GM21526 (cell line): ENCODE measurements around the gene SLF2.

Experiments used
- ATAC-seq: cut with Tn5 transposase; IDR thresholded peaks from one replicate; pipeline ENCODE4 v1.9.1; 2021; ENCODE audit warnings: moderate library complexity; ENCODE audit not compliant: unreplicated experiment, low FRiP score

SLF2 gene

DNA sequence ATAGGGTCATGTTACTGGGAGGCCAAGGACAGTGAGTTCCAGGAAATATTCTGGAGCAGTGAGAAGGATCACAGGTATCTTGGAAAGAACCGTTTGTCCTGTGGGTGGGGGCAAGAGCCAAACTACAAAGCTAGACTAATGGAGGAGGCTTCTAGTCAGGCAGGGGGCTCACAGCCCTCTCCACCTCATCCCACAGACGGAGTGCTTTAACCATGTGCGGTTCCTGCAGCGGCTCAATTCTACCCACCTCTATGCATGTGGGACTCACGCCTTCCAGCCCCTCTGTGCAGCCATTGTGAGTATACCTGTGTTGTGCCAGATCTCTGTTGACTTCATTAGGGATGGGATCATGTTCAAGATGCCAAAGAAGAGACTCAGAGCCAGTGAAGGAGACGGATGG, 64.7 kb downstream of the SLF2 start:
- no peak for ATAC-seq

DNA sequence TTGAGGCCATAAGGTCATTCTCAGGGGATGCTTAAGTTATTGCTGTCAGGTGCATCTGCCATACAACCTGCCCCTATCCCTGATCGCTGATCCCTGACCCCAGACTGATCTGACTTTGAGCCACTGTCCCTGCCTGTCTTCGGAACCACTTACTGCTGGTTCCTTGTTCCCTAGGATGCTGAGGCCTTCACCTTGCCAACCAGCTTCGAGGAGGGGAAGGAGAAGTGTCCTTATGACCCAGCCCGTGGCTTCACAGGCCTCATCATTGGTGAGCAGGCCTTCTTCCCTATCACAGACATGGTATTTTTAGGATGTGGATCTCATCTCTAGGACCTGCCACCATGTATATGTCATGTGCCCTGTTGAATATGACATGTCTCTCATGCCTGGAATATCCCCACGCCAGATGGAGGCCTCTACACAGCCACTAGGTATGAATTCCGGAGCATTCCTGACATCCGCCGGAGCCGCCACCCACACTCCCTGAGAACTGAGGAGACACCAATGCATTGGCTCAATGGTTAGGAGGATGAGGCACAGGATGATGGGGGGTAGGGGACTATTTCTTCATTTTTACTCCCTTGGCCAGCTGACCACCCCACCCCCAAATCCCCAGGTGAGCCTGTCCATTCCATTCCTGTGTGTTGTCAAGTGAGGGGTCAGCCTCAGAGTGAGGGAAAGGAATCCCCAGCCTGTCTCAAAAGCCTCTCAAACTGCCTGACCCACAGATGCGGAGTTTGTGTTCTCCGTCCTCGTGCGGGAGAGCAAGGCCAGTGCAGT, 65.5 kb downstream of the SLF2 start:
- no peak for ATAC-seq

DNA sequence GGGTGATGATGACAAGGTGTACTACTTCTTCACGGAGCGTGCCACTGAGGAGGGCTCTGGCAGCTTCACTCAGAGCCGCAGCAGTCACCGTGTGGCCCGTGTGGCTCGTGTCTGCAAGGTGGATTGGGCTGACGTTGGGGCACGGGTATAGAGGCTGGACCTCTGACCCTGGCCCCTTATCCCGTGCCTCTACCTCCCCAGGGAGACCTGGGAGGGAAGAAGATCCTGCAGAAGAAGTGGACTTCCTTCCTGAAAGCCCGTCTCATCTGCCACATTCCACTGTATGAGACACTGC, 66.1 kb downstream of the SLF2 start:
- no peak for ATAC-seq

DNA sequence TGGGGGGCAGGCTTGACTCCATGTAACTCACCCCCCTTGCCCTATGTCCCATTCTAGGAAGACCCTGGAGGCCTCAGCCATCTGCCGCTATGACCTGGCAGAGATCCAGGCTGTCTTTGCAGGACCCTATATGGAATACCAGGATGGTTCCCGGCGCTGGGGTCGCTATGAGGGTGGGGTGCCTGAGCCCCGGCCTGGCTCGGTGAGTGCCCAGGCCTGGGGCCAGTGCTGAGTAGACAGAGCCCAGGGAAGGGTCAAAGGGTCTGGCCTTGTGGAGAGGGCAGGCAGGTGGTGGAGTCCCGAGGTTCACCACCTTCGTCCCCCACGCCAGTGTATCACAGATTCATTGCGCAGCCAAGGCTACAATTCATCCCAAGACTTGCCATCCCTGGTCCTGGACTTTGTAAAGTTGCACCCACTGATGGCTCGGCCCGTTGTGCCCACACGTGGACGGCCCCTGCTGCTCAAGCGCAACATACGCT, 67.1 kb downstream of the SLF2 start:
- no peak for ATAC-seq

DNA sequence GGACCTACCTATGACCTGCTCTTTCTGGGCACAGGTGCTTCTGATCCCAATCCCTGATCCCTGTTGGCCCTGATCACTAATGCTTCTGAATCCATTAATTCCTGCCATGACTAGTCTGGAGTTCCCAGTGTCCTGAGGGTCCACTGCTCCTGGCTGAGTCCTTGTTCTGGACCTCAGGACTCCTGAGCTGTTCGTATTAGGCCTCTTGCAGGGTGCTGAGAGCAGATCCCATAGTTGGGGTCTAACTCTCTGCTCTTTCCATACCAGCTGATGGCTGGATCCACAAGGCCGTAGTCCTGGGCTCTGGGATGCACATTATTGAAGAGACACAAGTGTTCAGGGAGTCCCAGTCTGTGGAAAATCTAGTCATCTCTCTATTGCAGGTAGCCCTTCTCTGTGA, 67.5 kb downstream of the SLF2 start:
- no peak for ATAC-seq

DNA sequence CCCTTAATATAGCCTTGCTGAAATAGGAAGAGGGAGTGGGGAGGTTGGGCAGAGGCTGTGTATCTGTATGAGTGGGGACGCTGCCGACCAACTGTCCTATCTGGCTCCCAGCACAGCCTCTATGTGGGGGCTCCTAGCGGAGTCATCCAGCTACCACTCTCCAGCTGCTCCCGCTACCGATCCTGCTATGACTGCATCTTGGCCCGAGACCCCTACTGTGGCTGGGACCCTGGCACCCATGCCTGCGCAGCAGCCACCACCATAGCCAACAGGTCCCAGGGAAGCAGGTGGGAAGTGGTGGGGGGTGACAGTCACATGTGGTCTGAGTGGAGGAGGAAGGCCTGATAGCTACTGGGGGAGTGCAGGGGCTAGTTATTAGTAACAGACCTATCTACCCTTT, 67.9 kb downstream of the SLF2 start:
- ATAC-seq, result no peak

DNA sequence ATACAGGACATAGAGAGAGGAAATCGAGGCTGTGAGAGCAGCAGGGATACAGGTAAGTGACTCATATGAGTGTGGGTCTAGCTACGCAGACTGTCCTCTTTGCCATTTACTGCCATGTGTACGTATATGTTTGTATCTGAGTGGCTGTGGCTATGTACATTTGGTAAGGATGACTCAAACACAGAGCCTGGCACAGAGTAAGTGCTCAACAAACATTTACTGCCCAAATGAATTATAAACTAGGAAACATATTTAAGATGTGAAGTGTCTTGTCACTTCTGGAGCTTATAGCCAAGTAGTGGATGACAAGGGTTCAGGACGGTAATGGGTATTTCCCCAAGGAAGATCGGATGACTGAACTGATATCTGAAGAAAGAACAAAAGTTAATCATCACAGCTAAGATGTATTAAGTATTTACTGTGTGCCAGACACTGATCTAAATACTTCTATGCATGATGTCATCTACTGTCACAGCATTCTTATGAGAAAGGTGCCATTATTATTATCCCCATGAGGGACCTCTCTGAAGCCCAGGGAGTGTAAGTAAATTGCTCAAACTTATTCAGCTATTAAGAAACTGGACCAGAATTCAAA, 68.5 kb downstream of the SLF2 start:
- no peak for ATAC-seq

DNA sequence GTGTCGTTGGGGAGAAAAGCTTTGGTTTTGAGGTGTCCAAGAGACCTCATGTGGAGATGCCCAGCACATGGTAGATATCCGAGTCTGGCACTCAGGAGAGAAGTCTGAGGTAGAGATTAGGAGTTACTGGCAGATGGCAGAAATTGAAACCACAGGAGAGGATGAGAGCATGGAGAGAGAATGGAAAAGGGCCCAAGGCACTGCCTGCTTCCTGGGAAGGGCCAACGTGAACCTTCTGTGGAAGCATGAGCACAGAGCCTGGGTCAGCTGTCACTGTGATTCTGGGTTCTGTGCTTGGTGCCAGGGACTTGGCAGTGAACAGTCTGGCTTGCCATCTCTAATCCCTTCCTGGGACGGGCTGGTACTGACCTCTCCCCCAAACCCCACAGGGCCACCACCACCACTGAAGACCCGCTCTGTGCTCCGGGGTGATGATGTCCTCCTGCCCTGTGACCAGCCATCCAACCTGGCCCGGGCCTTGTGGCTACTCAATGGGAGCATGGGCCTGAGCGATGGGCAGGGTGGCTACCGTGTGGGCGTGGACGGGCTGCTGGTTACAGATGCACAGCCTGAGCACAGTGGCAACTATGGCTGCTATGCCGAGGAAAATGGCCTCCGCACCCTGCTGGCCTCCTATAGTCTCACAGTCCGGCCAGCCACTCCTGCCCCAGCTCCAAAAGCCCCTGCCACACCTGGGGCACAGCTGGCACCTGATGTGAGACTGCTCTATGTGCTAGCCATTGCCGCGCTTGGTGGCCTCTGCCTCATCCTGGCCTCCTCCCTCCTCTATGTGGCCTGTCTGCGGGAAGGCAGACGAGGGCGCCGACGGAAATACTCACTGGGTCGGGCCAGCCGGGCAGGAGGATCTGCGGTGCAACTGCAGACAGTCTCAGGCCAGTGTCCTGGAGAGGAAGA, 70.4 kb downstream of the SLF2 start:
- ATAC-seq, result no peak

DNA sequence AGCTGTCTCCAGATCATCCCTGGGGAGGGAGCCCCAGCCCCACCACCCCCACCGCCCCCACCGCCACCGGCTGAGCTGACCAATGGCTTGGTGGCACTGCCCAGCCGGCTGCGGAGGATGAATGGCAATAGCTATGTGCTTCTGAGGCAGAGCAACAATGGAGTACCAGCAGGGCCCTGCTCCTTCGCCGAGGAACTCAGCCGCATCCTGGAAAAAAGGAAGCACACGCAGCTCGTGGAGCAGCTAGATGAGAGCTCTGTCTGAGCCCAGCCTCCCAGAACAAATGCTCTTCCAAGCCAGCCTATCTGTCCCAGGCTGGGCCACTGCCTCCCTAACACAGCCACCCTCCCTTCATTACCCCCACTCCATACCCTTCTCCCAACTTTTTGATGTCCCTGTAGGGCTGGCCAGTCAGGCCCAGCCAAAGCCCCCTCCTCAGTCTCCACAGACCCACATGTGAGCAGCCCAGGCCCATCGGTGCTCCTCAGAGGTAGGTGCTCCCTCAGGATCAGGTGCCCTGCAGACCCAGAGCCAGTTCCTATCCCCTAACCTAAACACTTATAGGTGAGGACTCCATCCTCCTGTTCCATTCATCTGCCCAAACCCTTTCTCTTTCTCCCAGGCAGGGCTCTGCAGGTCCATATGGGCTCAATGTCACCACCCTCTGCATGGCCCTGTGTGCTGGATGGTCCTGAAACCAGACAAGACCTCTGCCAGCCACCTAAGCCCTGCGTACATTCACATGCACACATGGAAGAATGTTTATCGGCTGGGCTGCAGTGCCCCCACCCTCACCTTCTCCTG, 71.3 kb downstream of the SLF2 start:
- ATAC-seq, result no peak

DNA sequence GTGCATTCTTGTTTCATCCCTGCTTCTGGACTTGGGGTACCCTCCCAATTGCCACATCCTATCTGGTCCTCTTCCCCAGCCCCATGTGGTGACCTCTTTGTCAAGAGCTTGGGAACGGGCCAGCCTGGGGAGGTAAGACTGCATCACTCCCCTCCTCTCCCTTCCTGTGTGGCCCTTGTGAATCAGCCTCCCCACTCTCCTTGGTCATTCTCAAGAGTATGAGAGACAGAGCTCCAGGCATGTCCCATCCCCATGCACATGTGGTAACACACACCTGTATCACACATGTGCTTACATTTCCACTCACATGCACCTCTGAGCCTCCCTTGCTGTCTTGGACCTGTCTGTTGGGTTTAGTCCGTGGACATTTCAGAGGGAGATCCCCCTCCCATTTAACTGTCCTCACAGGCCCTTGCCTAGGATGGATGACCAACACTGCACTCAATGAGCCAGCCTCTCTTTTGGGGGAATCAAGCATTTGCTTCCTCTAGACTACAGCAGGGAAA, 72.0 kb downstream of the SLF2 start:
- no peak for ATAC-seq

DNA sequence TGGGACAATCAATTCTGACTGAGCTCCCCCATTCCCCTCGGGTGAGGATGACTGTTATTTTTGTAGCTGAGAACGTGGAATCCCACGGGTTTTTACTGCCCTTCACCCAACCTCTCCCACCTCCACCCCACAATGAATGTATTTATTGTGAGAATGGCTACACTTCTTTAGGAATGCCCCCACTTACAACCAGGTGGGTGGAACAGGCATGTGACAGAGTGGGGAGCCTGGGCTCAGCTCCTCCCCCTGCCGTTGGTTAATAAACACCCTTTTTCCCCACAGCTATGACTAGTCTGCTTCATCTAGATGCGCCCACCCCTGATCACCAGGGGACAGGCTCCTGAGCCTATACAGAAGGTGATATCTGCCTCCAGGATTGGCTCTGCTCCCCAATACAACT, 72.6 kb downstream of the SLF2 start:
- ATAC-seq, result no peak

DNA sequence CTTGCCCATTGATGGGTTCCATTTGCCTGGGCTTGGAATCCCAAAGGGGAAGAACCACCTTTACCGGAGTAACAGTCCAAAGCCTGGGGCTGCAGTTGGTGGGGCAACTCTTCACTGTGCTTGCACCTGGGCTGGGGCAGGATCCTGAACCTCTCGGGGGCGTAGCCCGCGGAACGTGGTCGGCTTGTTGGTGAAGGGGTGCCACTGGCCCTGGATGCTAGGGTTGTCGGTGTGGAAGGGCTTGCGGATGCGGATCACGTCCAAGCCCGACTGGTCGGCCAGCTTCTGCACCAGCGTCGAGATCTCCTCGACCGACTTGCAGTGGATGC, 73.8 kb downstream of the SLF2 start:
- no peak for ATAC-seq

DNA sequence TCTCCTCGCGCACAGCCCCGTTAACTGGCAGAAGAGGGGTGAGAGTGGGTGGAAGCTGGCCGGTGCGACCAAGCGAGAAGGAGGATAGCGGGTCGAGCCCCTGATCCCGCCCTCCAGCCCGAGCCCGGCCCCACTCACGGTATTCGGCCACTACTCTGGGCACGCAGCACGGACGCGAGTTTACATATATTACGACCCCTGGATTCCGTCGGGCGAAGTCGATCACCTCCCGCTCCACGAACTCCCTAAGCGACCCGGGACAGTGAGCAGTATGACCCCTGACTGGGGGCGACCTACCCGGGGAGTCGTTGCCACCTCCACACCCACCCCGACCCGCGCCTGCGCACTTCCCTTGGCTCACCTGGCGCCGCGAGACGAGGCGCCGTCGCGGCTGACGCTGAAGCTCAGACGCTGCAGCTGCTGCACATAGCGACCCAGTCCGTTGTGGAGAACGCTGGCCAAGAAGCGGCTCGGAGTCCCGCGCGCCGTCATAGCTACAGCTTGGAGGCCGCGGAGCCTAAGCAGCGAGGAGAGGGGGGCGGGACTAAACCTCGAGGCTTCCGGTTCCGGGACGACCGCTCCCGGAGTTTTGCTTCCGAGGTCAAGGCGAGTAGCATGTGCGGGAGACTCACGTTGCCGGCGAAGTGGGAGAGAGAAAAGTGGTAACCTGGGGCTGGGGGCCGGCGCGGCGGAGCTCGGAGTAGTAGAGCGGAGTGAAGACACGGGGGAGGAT, 74.4 kb downstream of the SLF2 start, which contains the start of the genes MRPL43 and TWNK:
MRPL43 (minus strand) TSS at position 546 of the 733 bp plus-strand sequence; CDS start at position 492, 54 bp downstream.
TWNK (plus strand) TSS at position 592 of the 733 bp plus-strand sequence. CDS start 668 bp downstream, outside the sequence.
- peak; percentile 71 for ATAC-seq

DNA sequence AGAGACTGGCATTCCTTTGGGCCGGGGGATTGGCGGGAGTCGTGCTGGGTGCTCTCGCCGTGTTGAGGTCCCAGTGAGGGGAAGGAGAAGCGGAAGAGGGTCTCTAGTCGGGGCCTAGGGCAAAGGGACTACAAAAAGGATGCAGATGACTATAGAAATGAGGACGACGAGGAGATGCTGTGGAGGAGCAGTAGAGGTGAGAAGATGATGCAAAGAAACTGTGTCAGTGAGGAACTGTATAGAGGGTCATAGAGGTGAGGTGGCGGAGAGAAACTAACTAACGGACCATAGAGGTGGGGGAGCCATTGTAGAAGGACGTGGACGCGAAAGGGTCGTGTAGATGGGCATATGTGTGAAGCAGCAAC, 74.9 kb downstream of the SLF2 start:
- no peak for ATAC-seq

DNA sequence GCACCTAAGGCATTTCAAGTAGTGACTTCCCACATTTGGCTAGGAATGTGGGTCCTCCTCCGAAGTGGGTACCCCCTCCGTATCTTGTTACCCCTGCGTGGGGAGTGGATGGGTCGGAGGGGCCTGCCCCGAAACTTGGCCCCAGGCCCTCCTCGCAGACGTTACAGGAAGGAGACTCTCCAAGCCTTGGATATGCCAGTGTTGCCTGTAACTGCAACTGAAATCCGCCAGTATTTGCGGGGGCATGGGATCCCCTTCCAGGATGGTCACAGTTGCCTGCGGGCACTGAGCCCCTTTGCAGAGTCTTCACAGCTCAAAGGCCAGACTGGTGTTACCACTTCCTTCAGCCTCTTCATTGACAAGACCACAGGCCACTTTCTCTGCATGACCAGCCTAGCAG, 75.4 kb downstream of the SLF2 start:
- ATAC-seq, result no peak

DNA sequence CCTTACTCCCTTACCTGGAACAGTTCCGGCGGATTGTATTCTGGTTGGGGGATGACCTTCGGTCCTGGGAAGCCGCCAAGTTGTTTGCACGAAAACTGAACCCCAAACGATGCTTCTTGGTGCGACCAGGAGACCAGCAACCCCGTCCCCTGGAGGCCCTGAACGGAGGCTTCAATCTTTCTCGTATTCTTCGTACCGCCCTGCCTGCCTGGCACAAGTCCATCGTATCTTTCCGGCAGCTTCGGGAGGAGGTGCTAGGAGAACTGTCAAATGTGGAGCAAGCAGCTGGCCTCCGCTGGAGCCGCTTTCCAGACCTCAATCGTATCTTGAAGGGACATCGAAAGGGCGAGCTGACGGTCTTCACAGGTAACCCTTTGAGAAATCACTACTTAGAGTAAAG, 76.3 kb downstream of the SLF2 start:
- no peak for ATAC-seq

DNA sequence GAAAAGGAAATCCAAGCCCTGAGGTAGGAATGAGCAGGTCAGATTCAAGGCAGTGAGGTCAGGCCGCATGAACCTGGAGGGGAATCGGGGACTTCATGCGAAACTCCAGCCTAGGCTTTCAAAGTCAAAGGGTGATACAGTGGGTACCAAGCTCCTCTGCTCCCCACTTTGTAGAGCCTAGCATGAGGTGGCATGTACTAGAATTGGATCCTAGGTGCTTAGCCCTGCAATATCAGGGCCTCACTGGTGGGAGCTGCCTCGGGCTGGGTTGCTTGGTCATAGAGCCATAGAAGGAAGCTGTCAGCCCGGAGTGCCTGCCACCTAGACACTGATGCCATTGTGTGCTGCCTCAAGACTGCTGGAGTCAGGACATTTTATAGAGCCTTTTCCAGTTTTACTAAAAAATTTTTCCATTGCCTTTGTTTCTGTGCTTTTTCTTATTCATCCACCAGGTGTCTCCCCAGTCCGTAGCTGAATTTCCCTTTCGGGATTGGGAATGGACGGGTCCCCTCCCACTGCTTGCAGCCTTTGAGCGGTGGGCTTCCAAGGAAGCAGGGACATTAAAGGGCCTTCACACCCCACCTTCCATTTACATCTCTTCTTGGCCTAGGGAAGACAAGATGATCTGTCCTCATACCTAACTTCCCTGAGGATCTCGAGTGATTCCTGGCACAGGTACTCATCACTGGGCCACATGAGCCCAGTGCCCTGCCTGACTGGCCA, 81.4 kb downstream of the SLF2 start:
- ATAC-seq, result no peak

DNA sequence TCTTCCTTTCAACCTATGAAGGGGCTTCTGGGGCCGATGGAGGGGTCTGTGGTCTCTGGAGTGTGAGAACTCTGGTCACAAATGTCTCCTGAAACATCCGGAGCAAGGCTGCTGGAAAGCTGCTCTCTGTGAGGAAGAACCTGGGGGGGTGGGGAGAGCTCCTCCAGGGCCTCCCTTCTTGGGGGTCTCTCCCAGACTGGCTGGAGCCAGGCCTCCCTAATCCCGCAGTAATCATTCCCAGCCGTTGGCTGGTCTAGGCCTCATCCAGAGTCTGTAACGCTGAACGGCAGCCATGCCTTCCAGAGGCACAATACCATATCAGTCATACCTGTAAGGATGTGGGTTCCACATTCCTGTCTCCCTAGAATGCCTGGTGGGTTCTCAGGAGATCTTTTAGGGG, 82.4 kb downstream of the SLF2 start:
- ATAC-seq, result no peak

DNA sequence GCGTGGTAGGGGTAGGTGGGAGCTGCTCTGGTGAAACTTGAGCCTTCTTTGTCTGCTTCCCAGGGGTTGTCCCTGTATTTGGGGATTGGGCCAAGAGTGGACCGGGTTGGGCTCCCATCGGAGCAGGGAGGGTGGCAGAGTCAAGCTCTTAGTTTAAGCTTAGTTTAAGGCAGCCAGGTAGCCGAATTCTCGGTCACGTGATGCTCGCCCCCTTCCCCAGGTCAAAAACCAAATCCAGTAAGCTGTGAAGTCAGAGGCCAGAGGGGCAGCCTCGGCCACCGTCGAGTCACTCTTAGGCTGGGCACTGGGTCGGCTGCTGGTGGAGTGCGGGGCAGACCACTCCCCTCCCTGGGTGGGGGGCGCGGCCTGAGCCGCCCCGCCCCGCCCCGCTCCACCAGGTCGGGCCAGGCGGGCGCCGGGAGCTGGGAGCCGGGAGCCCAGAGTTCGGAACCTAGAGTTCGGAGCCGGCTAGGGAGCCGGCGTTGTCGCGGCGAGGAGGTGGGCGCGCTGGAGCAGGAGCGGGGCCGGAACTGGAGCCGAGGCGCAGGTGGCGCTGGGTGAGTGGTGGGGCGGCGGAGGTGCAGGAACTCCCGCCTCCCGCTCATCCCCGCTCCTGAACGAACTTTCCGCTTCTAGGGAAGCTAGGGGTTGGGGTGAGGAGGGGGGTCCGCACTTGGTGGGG, 84.1 kb downstream of the SLF2 start:
- no peak for ATAC-seq
